B cell (primary cell): ENCODE data around the gene EIF4EBP2. TPM values are rescaled to one million over a fixed set of nuclear protein-coding genes. Genes with fewer than 3 reads are reported as not detected.

Experiments
- ATAC-seq: fragments of 200-7000 bp; cut with Tn5 transposase; one replicate; pipeline ENCODE4 v1.10.0; 2021; ENCODE audit warnings: low read depth, mild to moderate bottlenecking, moderate number of reproducible peaks, moderate library complexity
- CTCF ChIA-PET: fragments of 350-600 bp; sonication (Branson Sonifier 250); formaldehyde crosslinking; loops from one replicate; lab custom pipeline; 2021; ENCODE audit warnings: antibody characterized with exemption, inconsistent platforms; lab: Charles Lee
- POLR2A ChIA-PET: fragments of 350-600 bp; sonication (Branson Sonifier 250); formaldehyde crosslinking; loops from one replicate; lab custom pipeline; 2021; ENCODE audit warnings: antibody characterized with exemption; lab: Charles Lee
- DNase-seq: peaks from one replicate; pipeline ENCODE4 v3.0.0; 2013
- H2AFZ ChIP-seq: 2 replicates; pipeline ENCODE4 v1.6.1; 2012; ENCODE audit warnings: mild to moderate bottlenecking, low read depth, low read length; ENCODE audit not compliant: insufficient read depth, poor library complexity, severe bottlenecking
- H3K27ac ChIP-seq, 2 donors: 1 replicate in 1 of 2; 2 replicates in 1 of 2; pipeline ENCODE4 v1.5.1; 2012 to 2013; ENCODE audit warnings: low read length in 2 of 2, mild to moderate bottlenecking in 2 of 2, moderate library complexity in 1 of 2
- H3K27me3 ChIP-seq, 4 experiments: fragments of 200-600 bp in 1 of 4; sonication (generic) in 1 of 4; replicated peaks in 1 of 4; 1 replicate in 2 of 4; 2 replicates in 2 of 4; pipeline versions ENCODE4 v1.6.1 to v1.7.0; 2013 to 2016; ENCODE audit warnings: low read length in 3 of 4, mild to moderate bottlenecking in 2 of 4, mixed read lengths in 1 of 4, moderate library complexity in 1 of 4; ENCODE audit not compliant: insufficient read depth in 4 of 4, control insufficient read depth in 3 of 4; ENCODE audit errors: control extremely low read depth in 1 of 4
- H3K36me3 ChIP-seq, 2 experiments: replicated peaks in 1 of 2; 1 replicate in 1 of 2; 2 replicates in 1 of 2; pipeline versions ENCODE4 v1.6.1 to v1.7.1; 2013; ENCODE audit warnings: low read length in 1 of 2; ENCODE audit not compliant: insufficient read depth in 2 of 2, control insufficient read depth in 1 of 2; ENCODE audit errors: control extremely low read depth in 1 of 2, extremely low read depth in 1 of 2
- H3K4me1 ChIP-seq, 2 donors: fragments of 200-600 bp in 1 of 2; sonication (generic) in 1 of 2; 1 replicate in 1 of 2; 2 replicates in 1 of 2; pipeline versions ENCODE4 v1.5.1 to v1.6.1; 2013 to 2017; ENCODE audit warnings: low read length in 2 of 2; ENCODE audit not compliant: control insufficient read depth in 2 of 2, insufficient read depth in 2 of 2
- H3K4me2 ChIP-seq: replicated peaks from 2 replicates; pipeline ENCODE3; 2012; ENCODE audit warnings: mild to moderate bottlenecking, low read depth, low read length; ENCODE audit not compliant: poor library complexity, severe bottlenecking
- H3K4me3 ChIP-seq, 5 experiments: fragments of 200-600 bp in 1 of 5; sonication (generic) in 1 of 5; 1 replicate in 3 of 5; 2 replicates in 2 of 5; pipeline versions ENCODE4 v1.5.1 to v1.7.0; 2011 to 2016; ENCODE audit warnings: low read length in 4 of 5, mild to moderate bottlenecking in 4 of 5, low read depth in 2 of 5, control low read depth in 1 of 5, moderate library complexity in 1 of 5; ENCODE audit not compliant: insufficient read depth in 1 of 5; ENCODE audit errors: control extremely low read depth in 1 of 5, extremely low read depth in 1 of 5
- H3K79me2 ChIP-seq: fragments of 200-600 bp; sonication (generic); one replicate; pipeline ENCODE4 v1.6.0; 2016; ENCODE audit warnings: low read length; ENCODE audit not compliant: control insufficient read depth, insufficient read depth
- H3K9ac ChIP-seq: fragments of 200-600 bp; sonication (generic); 2 replicates; pipeline ENCODE4 v1.6.1; 2017; ENCODE audit warnings: mild to moderate bottlenecking, low read length, moderate library complexity
- H3K9me3 ChIP-seq, 3 donors: one replicate each; pipeline versions ENCODE4 v1.6.1 to v1.7.1; 2013; ENCODE audit warnings: low read length in 2 of 3; ENCODE audit not compliant: control insufficient read depth in 2 of 3, insufficient read depth in 1 of 3; ENCODE audit errors: control extremely low read depth in 1 of 3
- H4K20me1 ChIP-seq: 2 replicates; pipeline ENCODE4 v1.6.0; 2012; ENCODE audit warnings: mild to moderate bottlenecking, low read length; ENCODE audit not compliant: insufficient read depth, control insufficient read depth, poor library complexity, severe bottlenecking
- H3K27ac Mint-ChIP-seq: one replicate; pipeline ENCODE4 v1.8.0; 2021; ENCODE audit warnings: mixed read lengths
- H3K27me3 Mint-ChIP-seq: one replicate; pipeline ENCODE4 v1.8.0; 2021; ENCODE audit warnings: mixed read lengths
- H3K4me1 Mint-ChIP-seq: one replicate; pipeline ENCODE4 v1.8.0; 2021; ENCODE audit warnings: mixed read lengths
- H3K4me3 Mint-ChIP-seq: one replicate; pipeline ENCODE4 v1.8.0; 2021; ENCODE audit warnings: mixed read lengths
- H3K9me3 Mint-ChIP-seq: one replicate; pipeline ENCODE4 v1.8.0; 2022; ENCODE audit warnings: mixed read lengths; ENCODE audit not compliant: insufficient read depth
- EZH2 ChIP-seq: IDR thresholded peaks from 2 replicates; pipeline ENCODE4 v1.6.1; 2012; ENCODE audit warnings: borderline replicate concordance, low read depth, mild to moderate bottlenecking, moderate library complexity, low read length; ENCODE audit not compliant: insufficient read depth, poor library complexity, severe bottlenecking
- WGBS: methylation state at CpG from one replicate; pipeline ENCODE4 v1.1.5; 2013; ENCODE audit warnings: missing lambda C conversion rate; ENCODE audit not compliant: insufficient coverage; 5-methylcytosine and 5-hydroxymethylcytosine counted together
- intact Hi-C: fragments of 100-400 bp; cut with micrococcal nuclease; formaldehyde crosslinking; loops from one replicate; pipeline ENCODE4 v1.10.0; 2022
- polyA plus RNA-seq: library from polyadenylated mRNA; depleted of rRNA; stranded (reverse); fragments of >200 nt; gene quantifications from 2 replicates; pipeline ENCODE4 v1.2.3, GENCODE V29; 2012
- total RNA-seq, 2 donors: library from RNA; stranded (reverse); fragments of 120-200 nt in 1 of 2; gene quantifications; 1 replicate in 1 of 2; 2 replicates in 1 of 2; pipeline versions ENCODE4 v1.2.3 to v1.2.4, GENCODE V29; 2013 to 2022
- TF ChIP-seq, protein P1 (sequence below): fragments of 200-600 bp; IDR thresholded peaks from one replicate; pipeline ENCODE4 v1.8.0; 2022; ENCODE audit warnings: antibody characterized with exemption, mild to moderate bottlenecking

The EIF4EBP2 gene
- total and polyA plus RNA-seq, 2 donors (not counting 1 experiment from before 2014, with no cell fraction given) = 8.7 to 37.8 TPM

DNA sequence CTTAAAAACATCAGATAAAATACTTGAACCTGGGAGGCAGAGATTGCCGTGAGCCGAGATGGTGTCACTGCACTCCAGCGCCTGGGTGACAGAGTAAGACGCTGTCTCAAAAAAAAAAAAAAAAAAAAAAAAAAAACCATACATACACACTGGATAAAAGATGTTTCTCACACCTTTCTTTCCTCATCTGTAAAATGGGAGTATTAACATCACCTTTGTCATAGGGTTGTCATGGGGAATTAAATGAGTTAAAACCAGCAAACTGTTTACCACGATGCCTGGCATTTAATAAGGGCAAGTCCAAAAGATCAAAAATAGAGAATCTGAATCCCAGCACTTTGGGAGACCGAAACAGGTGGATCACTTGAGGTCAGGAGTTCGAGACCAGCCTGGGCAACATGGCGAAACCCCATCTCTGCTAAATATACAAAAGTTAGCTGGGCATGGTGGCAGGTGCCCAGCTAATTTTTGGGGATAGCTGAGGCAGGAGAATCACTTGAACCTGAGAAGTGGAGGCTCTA, 34.4 kb upstream of the EIF4EBP2 start:
- H3K79me2 ChIP-seq = no peaks in the 10 kb centered on the region
- H3K27me3 ChIP-seq = no peaks in the 10 kb centered on the region
- H3K27ac ChIP-seq = no peak overlapping the region
- H3K9me3 Mint-ChIP-seq = no peaks in the 10 kb centered on the region
- no peak for ATAC-seq
- no peak overlapping the region for H3K9ac ChIP-seq
- no peak overlapping the region for H3K27ac Mint-ChIP-seq
- H3K4me3 Mint-ChIP-seq = no peak overlapping the region
- no peak for TF ChIP-seq EZH2
- TF ChIP-seq, protein P1, sequence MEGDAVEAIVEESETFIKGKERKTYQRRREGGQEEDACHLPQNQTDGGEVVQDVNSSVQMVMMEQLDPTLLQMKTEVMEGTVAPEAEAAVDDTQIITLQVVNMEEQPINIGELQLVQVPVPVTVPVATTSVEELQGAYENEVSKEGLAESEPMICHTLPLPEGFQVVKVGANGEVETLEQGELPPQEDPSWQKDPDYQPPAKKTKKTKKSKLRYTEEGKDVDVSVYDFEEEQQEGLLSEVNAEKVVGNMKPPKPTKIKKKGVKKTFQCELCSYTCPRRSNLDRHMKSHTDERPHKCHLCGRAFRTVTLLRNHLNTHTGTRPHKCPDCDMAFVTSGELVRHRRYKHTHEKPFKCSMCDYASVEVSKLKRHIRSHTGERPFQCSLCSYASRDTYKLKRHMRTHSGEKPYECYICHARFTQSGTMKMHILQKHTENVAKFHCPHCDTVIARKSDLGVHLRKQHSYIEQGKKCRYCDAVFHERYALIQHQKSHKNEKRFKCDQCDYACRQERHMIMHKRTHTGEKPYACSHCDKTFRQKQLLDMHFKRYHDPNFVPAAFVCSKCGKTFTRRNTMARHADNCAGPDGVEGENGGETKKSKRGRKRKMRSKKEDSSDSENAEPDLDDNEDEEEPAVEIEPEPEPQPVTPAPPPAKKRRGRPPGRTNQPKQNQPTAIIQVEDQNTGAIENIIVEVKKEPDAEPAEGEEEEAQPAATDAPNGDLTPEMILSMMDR = no peak
- peaks cover 0 to 3% of the 10 kb centered on the region in 2 donors for H3K4me1 ChIP-seq
- ChIA-PET CTCF (interaction anchor here (19.7 kb wide), 1 partner anchor 145 kb away, joined by 778 read pairs; the partner anchor contains the start of gene PPA1), POLR2A (no interaction called here)
- no peaks in the 10 kb centered on the region for H4K20me1 ChIP-seq
- H3K27me3 Mint-ChIP-seq = no peaks in the 10 kb centered on the region
- H3K36me3 ChIP-seq = no peaks in the 10 kb centered on the region
- WGBS = 100% methylated on average over 3 of the region's 8 CpGs
- intact Hi-C loops = no loop called here
- H3K4me3 ChIP-seq = no peak overlapping the region
- DNase-seq = no peak
- peaks cover 3% of the 10 kb centered on the region for H3K4me1 Mint-ChIP-seq
- H3K9me3 ChIP-seq = no peaks in the 10 kb centered on the region
- H3K4me2 ChIP-seq = no peak overlapping the region
- no peak overlapping the region for H2AFZ ChIP-seq

DNA sequence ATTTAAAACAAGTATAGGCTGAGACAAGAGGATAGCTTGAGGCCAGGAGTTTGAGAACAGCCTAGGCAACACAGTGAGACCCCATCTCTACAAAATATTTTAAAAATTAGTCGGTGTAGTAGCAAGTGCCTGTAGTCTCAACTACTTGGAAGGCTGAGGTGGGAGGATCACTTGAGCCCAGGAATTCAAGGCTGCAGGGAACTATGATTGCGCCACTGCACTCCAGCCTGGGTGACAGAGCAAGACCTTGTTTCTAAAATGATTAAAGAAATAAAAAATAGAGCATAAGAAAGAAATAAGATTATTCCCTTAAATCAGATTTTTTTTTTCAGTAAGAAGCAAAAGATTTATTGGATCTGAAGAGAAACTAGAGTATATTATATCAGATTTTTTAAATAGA, 33.2 kb upstream of the EIF4EBP2 start:
- intact Hi-C loops = no loop called here
- whole genome bisulfite sequencing = no CpG with 5 or more reads among the region's 2 CpGs
- H3K27me3 Mint-ChIP-seq = no peaks in the 10 kb centered on the region
- no peak overlapping the region for H2AFZ ChIP-seq
- no peaks in the 10 kb centered on the region for H3K4me1 ChIP-seq
- H3K4me2 ChIP-seq = no peak overlapping the region
- ChIA-PET CTCF (interaction anchor here (19.7 kb wide), 1 partner anchor 146 kb away, joined by 778 read pairs; the partner anchor contains the start of gene PPA1), POLR2A (no interaction called here)
- H3K9me3 ChIP-seq = no peaks in the 10 kb centered on the region
- H3K27me3 ChIP-seq = no peaks in the 10 kb centered on the region
- H3K4me3 ChIP-seq = no peak overlapping the region
- H3K4me1 Mint-ChIP-seq = no peaks in the 10 kb centered on the region
- no peak overlapping the region for H3K9ac ChIP-seq
- no peaks in the 10 kb centered on the region for H3K79me2 ChIP-seq
- no peak overlapping the region for H3K27ac Mint-ChIP-seq
- no peaks in the 10 kb centered on the region for H3K9me3 Mint-ChIP-seq
- TF ChIP-seq, protein P1 = no peak
- no peak for TF ChIP-seq EZH2
- no peak overlapping the region for H3K4me3 Mint-ChIP-seq
- H3K27ac ChIP-seq = no peak overlapping the region
- ATAC-seq (no peak), DNase-seq (no peak)
- H3K36me3 ChIP-seq = no peaks in the 10 kb centered on the region
- no peaks in the 10 kb centered on the region for H4K20me1 ChIP-seq
